Activated CD8-positive, alpha-beta memory T cell treated with anti-CD3 and anti-CD28 coated beads, Interleukin-2, amount 50 U/mL, for 4 hours (primary cell): ENCODE results near the gene NABP1.

Source experiments
- DNase-seq: peaks from one replicate; pipeline ENCODE4 v3.0.0-alpha.2; 2020

Gene NABP1

GRCh38 chr2:191686066-191686465, 8.1 kb downstream of the NABP1 start:
- no peak for DNase-seq

- no peak for DNase-seq
Measured at GRCh38 chr2:191686729-191687128, 8.8 kb downstream of the NABP1 start.

DNA sequence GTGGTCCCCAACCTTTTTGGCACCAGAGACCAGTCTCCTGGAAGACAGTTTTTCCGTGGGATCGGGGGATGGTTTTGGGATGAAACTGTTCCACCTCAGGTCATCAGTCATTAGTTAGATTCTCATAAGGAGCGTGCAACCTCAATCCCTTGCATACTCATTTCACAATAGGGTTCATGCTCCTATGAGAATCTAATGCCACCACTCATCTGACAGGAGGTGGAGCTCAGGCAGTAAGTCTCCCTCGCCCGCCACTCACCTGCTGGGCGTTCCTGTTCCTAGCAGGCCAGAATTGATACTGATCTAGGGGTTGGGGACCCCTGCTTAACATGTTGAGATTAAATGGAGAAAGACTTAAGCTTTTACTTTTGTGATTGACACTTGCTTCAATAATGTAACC, 9.9 kb downstream of the NABP1 start:
- DNase-seq, result no peak

DNA sequence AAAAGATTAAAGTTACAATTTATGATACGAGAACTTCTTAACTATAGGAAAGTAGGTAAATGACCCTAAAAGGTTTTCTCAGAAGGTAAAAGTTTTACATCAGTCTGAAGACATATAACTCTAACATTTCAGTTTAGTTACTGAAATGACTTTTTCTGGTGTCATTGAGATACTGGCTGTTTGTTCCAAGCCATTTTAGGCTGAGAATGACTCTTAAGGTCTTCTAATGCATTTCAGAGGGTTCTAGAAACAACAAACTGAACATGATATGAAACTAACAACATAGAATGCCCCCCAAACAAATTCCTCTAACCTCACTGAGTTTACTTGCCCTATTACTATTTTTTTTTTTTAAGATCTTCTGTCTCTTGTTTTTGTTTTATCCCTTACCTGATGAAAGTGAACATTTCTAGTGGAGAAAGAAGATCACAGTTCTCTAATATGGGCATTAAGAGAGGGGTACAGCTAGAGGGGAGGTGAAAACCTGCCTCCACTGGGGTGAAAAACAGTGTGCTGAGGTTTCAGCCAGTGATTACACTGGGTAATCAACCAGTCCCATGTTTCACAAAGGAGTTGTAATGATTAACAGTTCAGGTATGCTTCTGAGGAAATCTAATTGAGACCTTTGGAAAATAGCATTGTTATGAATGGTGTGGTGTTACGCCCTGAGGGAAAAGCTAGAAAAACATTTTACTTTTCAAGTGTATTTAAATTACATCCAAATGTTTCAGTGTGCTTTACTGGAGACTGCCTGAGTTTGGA, 11.2 kb downstream of the NABP1 start:
- no peak for DNase-seq

DNA sequence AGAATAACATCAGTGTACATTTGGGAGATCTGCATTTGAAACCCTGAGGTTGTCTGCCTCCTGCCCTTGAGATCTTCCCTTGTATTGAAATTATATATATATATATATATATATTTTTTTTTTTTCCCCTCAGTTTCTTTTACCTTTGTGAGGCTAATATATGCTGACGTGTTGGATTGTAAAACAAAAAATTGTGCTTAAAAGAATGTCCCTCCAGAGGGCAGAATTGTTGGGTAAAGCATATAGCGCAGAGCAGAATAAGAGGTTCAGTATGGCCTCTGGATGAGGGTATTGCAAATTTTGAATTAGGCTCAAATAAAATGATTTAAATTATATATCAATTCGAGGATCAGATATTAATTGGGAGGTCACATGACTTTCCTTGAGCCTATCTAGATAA, 12.4 kb downstream of the NABP1 start:
- no peak for DNase-seq

GRCh38 chr2:191691016-191691735, 13.2 kb downstream of the NABP1 start:
- DNase-seq, result peak; percentile 38

DNA sequence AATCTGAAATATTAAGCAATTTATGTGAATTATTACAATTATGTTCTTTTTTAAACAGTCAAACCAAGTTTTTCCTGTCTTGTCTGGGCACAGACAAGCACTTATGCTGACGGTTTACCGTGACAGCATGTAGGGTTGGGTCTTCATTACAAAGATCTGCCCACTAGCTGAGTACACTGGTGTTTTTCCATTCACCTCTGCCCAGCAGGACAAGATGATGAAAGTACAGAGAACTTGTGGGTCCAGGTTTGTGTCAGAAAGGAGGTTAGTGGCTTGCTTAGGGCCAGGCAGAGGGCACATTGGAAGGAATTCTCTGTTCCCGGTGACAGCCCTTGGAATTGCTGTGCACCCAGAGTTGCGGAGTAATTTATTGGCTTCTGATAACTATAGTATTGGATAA, 14.0 kb downstream of the NABP1 start:
- no peak for DNase-seq

GRCh38 chr2:191692502-191693115, 14.7 kb downstream of the NABP1 start:
- DNase-seq, result no peak

- no peak for DNase-seq
Measured at GRCh38 chr2:191693166-191693565, 15.2 kb downstream of the NABP1 start.

DNA sequence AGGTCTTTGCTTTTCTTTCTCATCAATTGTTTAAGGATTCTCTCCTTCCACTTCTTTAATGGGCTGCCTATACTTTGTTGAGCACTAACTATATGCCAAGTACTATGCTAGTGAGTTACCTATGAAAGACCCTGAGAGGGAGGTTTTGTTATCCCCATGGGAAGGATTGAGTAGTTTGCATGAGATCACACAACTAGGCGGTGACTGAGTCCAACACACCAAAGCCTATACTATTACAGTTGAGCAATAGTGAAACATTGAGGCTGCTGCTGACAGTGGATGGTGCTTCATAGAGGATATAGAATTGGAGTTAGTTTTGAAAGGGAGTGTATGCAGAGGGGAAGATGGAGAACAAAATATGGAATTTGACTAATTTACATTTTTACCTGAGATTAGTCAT, 15.8 kb downstream of the NABP1 start:
- no peak for DNase-seq

DNA sequence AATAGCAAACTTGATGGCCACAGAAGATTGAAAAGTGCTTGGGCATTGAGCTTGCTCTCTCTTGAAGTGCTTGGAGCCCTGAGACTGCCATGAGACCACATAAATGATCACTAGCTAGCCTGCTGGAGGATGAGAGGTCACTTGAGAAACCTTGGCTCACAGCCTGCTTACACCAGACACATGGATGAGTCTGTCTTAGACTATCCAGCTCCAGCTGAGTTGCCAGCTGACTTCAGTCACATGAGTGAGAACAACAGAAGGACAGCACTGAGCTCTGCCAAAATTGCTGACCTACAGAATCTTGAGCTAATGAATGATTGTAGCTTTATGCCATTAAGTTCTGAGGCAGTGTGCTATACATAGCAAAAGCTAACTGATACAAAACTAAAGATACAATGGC, 18.1 kb downstream of the NABP1 start:
- DNase-seq, result no peak

DNA sequence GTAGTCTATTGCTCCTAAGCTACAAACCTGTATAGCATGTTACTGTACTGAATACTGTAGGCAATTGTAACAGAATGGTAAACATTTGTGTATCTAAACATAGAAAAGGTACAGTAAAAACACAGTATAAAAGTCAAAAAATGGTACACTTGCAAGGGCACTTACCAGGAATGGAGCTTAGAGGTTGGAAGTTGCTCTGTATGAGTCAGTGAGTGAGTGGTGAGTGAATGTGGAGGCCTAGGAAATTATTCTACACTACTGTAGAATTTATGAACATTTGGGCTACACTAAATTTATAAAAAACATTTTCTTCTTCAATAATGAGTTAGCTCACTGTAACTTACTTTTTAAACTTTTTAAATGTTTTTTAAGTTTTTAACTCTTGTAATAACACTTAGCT, 19.0 kb downstream of the NABP1 start:
- DNase-seq, result no peak

DNA sequence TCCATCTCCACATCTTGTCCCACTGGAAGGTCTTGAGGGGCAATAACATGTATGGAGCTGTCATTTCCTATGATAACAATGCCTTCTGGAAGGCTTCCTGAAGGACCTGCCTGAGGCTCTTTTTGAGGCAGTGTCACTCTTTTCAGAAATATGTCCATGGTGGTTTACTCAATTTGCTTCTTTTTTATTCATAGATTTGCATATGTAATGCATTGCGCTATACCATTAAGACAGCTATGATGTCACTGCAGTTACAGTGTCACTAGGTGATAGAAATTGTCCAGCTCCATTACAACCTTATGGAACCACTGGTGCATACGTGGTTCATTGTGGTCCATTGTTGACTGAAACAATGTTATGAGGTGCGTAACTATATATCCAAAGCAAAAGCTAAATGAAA, 19.9 kb downstream of the NABP1 start:
- no peak for DNase-seq

- no peak for DNase-seq
Measured at GRCh38 chr2:191699341-191699945, 21.5 kb downstream of the NABP1 start.

GRCh38 chr2:191701029-191701428, 23.1 kb downstream of the NABP1 start:
- no peak for DNase-seq

GRCh38 chr2:191701696-191702095, 23.8 kb downstream of the NABP1 start:
- DNase-seq, result no peak

DNA sequence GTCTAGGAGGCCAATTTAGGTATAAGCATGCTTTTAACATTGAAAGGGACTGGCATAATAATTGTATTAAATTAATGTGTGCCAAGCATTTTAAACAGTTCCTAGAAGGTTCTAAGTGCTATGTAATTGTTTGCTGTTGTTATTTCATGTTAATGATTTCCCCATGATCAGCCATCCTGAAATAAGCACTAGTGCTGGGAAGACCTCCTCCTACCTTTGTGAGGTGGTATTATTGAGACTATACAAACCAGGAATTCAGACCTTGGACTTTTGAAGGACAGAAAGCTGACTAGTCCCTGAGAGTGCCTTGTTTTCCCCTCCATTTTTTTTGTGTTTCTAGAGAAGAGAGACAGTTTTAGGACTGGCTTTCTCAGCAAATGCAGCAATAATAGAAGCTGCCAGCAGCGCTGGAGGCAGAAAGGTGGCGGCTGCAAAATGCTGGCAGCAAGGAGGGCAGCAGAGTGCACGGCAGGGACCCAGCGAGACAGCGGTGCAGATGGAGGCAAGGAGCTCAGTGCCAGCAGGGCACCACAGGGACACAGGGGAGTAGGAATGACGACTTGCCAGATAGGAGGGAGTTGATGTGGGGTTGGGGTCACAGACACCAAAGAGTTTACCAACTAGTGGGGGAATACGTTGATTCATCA, 25.3 kb downstream of the NABP1 start:
- no peak for DNase-seq

DNA sequence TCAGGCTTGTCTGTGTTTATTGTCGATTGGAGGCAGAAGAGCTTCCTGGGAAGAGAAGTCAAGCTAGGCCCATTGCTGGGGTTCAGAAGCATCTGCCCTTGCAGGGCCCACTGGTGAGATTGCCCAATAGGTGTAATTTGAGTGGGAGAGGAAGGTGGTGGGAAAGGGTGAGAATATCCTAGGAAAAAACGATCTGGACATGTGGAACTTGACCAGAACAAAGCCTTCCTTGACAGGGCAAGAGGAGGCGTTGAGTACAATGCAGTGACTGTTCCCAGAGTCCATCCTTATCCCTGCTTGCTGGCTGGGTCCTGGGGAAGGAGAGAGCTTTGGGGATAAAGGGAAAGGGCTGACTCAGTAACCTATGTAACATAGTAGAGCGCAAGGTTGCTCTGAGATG, 27.1 kb downstream of the NABP1 start:
- no peak for DNase-seq

DNA sequence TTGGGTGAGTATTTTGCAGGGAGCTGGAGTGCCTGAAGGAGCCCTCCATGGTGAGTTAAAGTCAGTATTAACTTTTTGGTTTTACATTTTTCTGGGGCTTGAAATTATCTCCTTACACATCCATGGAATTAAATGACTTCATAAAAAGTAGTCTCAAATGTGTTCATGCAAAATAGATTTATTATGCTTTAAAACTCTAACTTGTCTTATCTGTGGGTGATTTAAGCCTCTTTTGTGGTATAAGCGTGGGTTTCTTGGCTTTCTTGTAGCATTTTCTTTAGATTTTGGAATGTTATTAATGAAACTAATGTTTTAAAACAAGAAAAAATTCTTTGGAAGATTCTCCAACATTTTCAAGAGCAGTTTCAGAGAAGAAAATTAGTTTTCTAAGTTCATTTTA, 27.8 kb downstream of the NABP1 start:
- DNase-seq, result no peak

GRCh38 chr2:191706791-191707190, 28.9 kb downstream of the NABP1 start:
- DNase-seq, result no peak

GRCh38 chr2:191707542-191707941, 29.6 kb downstream of the NABP1 start:
- DNase-seq, result no peak

GRCh38 chr2:191710411-191710900, 32.5 kb downstream of the NABP1 start:
- no peak for DNase-seq

- no peak for DNase-seq
Measured at GRCh38 chr2:191711621-191712020, 33.7 kb downstream of the NABP1 start.
